ENCODE measurements around the gene C1orf116. TPM values are rescaled to one million over a fixed set of nuclear protein-coding genes. Genes with fewer than 3 reads are reported as not detected.

Gene C1orf116
- total RNA-seq, 1 experiment from 2014 or later, result 8.7 TPM

- H3K4me1 ChIP-seq, result peaks cover 58% of the 10 kb centered on the region
- no peak overlapping the region for H3K4me3 Mint-ChIP-seq (ENCODE audit: unreplicated experiment)
- CTCF ChIA-PET, result no interaction called here
- H3K9me3 Mint-ChIP-seq (ENCODE audit: unreplicated experiment), result peaks cover 9% of the 10 kb centered on the region
- H3K4me3 ChIP-seq (ENCODE audit: low read depth, low read length), result no peak overlapping the region
- H3K27ac Mint-ChIP-seq (ENCODE audit: unreplicated experiment), result peak overlapping the region; percentile 39
- no peaks in the 10 kb centered on the region for H3K27me3 ChIP-seq (replicated peaks; ENCODE audit: control insufficient read depth, insufficient read depth, low read length)
- H3K36me3 Mint-ChIP-seq (ENCODE audit: insufficient read depth, unreplicated experiment), result peaks cover 5% of the 10 kb centered on the region
- POLR2A ChIA-PET, result interaction anchor here (0.5 to 0.7 kb wide), 2 partner anchors 24 to 178 kb away, joined by 3 read pairs; no protein-coding TSS in a partner anchor
- BruUV-seq (replicated peaks), result no TSS peak
- H3K27me3 Mint-ChIP-seq (ENCODE audit: insufficient read depth, unreplicated experiment), result no peaks in the 10 kb centered on the region
- intact Hi-C loops (cut with micrococcal nuclease; ENCODE audit: unreplicated experiment), result no loop called here
- TF ChIP-seq, protein P1, sequence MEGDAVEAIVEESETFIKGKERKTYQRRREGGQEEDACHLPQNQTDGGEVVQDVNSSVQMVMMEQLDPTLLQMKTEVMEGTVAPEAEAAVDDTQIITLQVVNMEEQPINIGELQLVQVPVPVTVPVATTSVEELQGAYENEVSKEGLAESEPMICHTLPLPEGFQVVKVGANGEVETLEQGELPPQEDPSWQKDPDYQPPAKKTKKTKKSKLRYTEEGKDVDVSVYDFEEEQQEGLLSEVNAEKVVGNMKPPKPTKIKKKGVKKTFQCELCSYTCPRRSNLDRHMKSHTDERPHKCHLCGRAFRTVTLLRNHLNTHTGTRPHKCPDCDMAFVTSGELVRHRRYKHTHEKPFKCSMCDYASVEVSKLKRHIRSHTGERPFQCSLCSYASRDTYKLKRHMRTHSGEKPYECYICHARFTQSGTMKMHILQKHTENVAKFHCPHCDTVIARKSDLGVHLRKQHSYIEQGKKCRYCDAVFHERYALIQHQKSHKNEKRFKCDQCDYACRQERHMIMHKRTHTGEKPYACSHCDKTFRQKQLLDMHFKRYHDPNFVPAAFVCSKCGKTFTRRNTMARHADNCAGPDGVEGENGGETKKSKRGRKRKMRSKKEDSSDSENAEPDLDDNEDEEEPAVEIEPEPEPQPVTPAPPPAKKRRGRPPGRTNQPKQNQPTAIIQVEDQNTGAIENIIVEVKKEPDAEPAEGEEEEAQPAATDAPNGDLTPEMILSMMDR (IDR thresholded peaks at IDR 0.05; ENCODE audit: insufficient read depth in 1 of 2, low read depth in 1 of 2, low read length in 1 of 2, severe bottlenecking in 1 of 2, unreplicated experiment in 1 of 2), result no peak
- no peak for DNase-seq
- H3K4me1 Mint-ChIP-seq (ENCODE audit: low read depth, unreplicated experiment), result peaks cover 37% of the 10 kb centered on the region
- no peaks in the 10 kb centered on the region for H3K36me3 ChIP-seq (ENCODE audit: control insufficient read depth, insufficient read depth, low read length)
- peaks cover 7% of the 10 kb centered on the region; the same call in 1 of the 2 replicates for H3K9me3 ChIP-seq
These were observed 23.2 kb downstream of the C1orf116 start for GRCh38 chr1:207009182-207009850.

GRCh38 chr1:207007352-207008033 lies 25.1 kb downstream of the C1orf116 start:
- peaks cover 5% of the 10 kb centered on the region for H3K36me3 Mint-ChIP-seq (ENCODE audit: insufficient read depth, unreplicated experiment)
- Histone ChIP-seq H3K4me3 (ENCODE audit: low read depth, low read length) (no peak overlapping the region), H3K4me1 (peaks cover 72% of the 10 kb centered on the region), H3K9me3 (peaks cover 7% of the 10 kb centered on the region; the same call in 1 of the 2 replicates), H3K27me3 (replicated peaks; ENCODE audit: control insufficient read depth, insufficient read depth, low read length) (no peaks in the 10 kb centered on the region), H3K36me3 (ENCODE audit: control insufficient read depth, insufficient read depth, low read length) (no peaks in the 10 kb centered on the region)
- H3K27me3 Mint-ChIP-seq (ENCODE audit: insufficient read depth, unreplicated experiment), result no peaks in the 10 kb centered on the region
- TF ChIP-seq, protein P1 (IDR thresholded peaks at IDR 0.05; ENCODE audit: insufficient read depth in 1 of 2, low read depth in 1 of 2, low read length in 1 of 2, severe bottlenecking in 1 of 2, unreplicated experiment in 1 of 2), result no peak
- ChIA-PET POLR2A (interaction anchor here (1.0 to 1.6 kb wide), 3 partner anchors 17 to 46 kb away, joined by 4 to 7 read pairs (median 5); partner anchors contain the start of genes C1orf116 and PFKFB2), CTCF (interaction anchor here (1.1 kb wide), 1 partner anchor 25 kb away, joined by 4 read pairs; no protein-coding TSS in a partner anchor)
- intact Hi-C loops (cut with micrococcal nuclease; ENCODE audit: unreplicated experiment), result loop anchor here (1.0 kb wide), 4 partner anchors 13 to 46 kb away; partner anchors contain the start of gene PFKFB2
- peak overlapping the region; percentile 31 for H3K4me3 Mint-ChIP-seq (ENCODE audit: unreplicated experiment)
- peaks cover 9% of the 10 kb centered on the region for H3K9me3 Mint-ChIP-seq (ENCODE audit: unreplicated experiment)
- BruUV-seq (replicated peaks), result TSS peak; percentile 93
- H3K27ac Mint-ChIP-seq (ENCODE audit: unreplicated experiment), result peak overlapping the region; percentile 97
- peak; percentile 76 to 81 for DNase-seq
- peaks cover 49% of the 10 kb centered on the region for H3K4me1 Mint-ChIP-seq (ENCODE audit: low read depth, unreplicated experiment)

DNA sequence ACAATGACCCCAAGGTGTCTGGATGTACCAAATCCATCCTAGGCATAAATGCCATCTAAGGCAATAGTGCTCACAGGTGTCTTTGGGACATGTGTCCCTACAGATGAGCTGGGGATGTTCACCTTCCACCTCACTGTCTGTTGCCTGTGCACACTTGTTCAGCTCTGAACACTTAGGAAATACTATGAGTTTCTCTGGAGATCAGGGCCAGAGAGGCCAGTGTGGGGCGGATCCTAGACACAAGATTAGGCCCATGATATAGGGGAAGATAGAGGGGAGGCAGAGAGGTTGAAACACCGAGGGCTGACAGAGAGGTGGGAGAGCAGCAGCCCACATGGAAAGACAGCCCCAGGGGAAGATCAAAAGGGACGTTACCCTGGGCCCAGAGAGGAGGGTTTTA lies 25.6 kb downstream of the C1orf116 start:
- H3K4me3 ChIP-seq (ENCODE audit: low read depth, low read length), result no peak overlapping the region
- BruUV-seq (replicated peaks), result TSS peak; percentile 87

More for the DNA sequence above, 25.6 kb downstream of the C1orf116 start:
- Mint-ChIP-seq H3K4me1 (ENCODE audit: low read depth, unreplicated experiment) (peaks cover 55% of the 10 kb centered on the region), H3K4me3 (ENCODE audit: unreplicated experiment) (peak overlapping the region; percentile 31), H3K27me3 (ENCODE audit: insufficient read depth, unreplicated experiment) (no peaks in the 10 kb centered on the region), H3K9me3 (ENCODE audit: unreplicated experiment) (peaks cover 9% of the 10 kb centered on the region), H3K36me3 (ENCODE audit: insufficient read depth, unreplicated experiment) (peaks cover 5% of the 10 kb centered on the region), H3K27ac (ENCODE audit: unreplicated experiment) (peak overlapping the region; percentile 97)
- CTCF ChIA-PET, result interaction anchor here (1.1 kb wide), 1 partner anchor 25 kb away, joined by 4 read pairs; no protein-coding TSS in a partner anchor
- H3K9me3 ChIP-seq, result peaks cover 7% of the 10 kb centered on the region; the same call in 1 of the 2 replicates
- H3K36me3 ChIP-seq (ENCODE audit: control insufficient read depth, insufficient read depth, low read length), result no peaks in the 10 kb centered on the region
- H3K4me1 ChIP-seq, result peaks cover 76% of the 10 kb centered on the region
- POLR2A ChIA-PET, result interaction anchor here (1.0 to 1.6 kb wide), 3 partner anchors 18 to 46 kb away, joined by 4 to 7 read pairs (median 5); partner anchors contain the start of genes C1orf116 and PFKFB2
- DNase-seq, result no peak
- intact Hi-C loops (cut with micrococcal nuclease; ENCODE audit: unreplicated experiment), result loop anchor here (1.0 kb wide), 4 partner anchors 13 to 46 kb away; partner anchors contain the start of gene PFKFB2
- TF ChIP-seq, protein P1 (IDR thresholded peaks at IDR 0.05; ENCODE audit: insufficient read depth in 1 of 2, low read depth in 1 of 2, low read length in 1 of 2, severe bottlenecking in 1 of 2, unreplicated experiment in 1 of 2), result no peak
- H3K27me3 ChIP-seq (replicated peaks; ENCODE audit: control insufficient read depth, insufficient read depth, low read length), result no peaks in the 10 kb centered on the region
